Activated naive CD8-positive, alpha-beta T cell treated with anti-CD3 and anti-CD28 coated beads, Interleukin-2, amount 50 U/mL, for 16 hours (primary cell): ENCODE data around the gene TMUB2.

Experiments
- DNase-seq: peaks from one replicate; pipeline ENCODE4 v3.0.0-alpha.2; 2020; ENCODE audit warnings: low read depth, low spot score

TMUB2 gene

DNA sequence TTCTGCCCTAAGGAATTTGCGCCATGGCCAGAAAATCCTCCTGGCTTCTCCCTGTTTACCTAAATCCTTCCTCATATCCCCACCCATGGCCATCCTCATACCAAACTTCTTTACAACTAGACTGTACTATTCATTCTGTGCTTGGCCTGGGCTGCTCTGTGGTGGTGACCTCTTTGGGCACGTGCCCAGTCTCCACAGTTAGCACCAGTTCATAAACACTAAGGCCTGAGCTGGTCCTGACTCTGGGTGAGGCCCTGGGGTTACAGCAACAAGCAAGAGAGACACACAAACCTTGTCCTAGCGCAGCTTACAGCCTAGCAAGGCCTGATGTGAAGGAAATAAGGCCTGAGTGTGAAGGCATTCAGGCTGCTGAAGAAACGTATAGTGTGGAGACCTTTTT lies 16.0 kb downstream of the TMUB2 start:
- DNase-seq, result no peak

DNA sequence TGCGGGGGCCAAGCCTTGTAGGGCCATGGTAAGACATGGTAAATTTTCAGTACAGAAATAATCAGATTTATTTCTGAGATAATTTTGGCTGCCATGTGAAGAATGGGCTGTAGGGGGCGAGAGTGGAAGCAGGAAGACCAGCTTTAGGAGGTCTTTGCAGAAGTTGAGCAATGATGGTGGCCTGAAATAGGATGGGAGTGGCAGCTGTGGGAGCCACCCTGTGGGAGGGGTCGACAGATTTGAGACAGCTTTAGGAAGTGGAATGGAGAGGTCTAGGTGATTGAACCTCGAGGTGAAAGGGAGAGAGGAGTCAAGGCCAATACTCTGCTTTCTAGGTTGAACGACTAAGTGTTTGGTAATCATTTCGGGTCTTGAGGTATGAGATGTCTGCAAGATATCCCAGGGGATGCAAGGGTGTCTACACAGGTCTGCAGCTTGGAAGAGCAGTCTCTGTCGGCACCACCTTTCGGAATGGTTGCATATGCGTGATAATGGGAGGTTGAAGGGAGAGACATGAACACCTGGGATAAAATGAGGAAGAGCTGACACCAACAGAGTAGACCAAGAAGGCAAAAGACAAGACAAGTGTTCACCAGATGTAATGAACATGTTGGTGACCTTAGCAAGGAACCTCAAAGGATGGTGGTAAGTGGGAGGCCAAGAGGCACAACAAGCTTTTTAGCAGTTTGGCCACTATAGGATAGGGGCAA lies 17.1 kb downstream of the TMUB2 start:
- no peak for DNase-seq

DNA sequence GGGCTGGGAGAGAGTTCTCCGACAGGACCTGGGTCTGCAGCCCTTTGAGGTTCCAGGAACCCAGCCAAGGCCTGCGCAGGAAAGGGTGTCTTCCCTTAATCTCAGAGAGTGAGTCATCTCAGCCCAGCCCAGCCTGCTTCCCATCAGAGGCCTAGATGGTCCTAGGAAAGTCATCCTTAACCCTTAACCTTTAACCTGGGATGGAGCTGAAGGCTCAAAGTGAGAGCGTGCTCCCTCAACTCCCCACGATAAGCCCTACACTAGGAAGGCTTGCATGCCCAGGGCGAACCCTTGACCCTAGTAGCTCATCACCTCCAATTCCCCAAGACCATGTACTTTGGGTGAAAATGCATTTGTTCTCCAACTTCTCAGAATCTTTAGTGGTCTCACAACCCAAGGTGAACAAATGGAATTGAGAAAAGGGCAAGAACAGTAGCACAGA lies 17.7 kb downstream of the TMUB2 start:
- no peak for DNase-seq

DNA sequence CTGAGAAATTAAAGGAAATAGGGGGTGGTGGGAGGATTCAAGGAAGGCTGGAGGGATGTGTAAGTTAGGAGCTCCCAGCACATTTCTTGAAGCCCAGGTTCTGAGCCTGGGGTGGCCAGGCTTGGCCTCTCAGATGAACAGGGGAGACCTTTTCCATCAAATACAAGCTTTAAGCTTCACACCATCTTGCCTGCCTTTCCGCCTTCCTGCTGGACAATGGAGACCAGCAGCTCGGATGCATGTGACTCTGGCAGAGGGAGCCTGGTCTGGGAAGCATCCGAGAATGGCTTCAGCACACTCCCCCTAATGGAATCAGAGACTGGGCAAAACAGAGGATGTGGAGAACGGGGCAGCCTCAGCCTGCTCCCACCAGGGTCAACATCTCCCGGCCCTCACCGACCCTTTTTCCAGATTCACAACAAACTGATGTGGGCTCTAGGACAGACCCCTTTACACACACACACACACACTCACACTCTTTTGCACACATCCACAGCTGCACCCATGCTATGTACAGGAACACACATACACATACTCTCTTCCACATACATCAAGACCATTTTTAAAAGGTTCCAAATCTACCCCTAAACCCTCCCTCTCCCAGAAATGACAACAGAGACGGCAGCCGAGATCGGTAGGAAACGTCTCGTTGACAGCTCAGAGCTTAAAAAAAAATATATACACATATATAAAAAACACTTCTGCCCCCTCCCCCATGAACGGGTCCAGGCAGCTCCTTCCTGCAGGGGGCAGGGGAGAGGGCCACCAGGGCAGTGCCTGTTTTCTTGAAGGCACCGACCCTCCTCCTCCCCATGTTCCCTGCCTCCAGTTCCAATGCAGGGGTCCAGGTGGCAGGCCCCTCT lies 19.4 kb downstream of the TMUB2 start:
- DNase-seq, result no peak

DNA sequence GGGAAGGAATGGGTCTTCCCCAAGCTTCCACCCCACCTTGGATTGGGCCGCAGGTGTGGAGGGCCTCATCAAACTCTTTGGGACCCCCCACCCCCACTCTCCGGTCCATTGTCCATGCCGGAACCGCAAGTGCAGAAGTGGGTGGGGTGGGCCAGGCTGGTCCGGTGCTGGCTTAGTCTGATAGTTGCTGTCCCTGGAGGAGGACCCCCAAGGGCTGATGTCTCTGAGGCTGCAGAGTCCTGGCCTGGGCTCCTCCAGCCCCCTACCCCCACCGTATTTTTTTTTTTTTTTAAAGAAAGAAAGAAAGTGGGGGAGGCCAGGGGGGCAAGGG lies 20.0 kb downstream of the TMUB2 start:
- no peak for DNase-seq

DNA sequence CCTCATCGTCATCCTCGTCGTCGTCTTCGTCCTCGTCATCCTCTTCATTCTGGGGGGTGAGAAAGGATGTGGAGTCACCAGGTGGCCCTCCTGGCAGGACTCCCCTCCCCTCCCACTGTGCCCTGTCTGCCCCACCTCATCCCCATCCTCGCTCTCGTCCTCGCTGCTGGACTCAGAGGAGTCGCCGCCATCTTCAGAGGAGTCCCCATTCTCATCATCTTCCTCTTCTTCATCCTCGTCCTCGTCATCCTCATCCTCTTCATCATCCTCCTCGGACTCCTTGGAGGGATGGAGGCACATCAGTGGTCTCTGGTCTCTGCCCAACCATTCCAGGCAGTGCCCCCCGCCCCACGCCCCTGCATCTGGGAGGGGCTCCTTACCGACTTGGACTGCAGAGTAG lies 20.5 kb downstream of the TMUB2 start:
- no peak for DNase-seq

DNA sequence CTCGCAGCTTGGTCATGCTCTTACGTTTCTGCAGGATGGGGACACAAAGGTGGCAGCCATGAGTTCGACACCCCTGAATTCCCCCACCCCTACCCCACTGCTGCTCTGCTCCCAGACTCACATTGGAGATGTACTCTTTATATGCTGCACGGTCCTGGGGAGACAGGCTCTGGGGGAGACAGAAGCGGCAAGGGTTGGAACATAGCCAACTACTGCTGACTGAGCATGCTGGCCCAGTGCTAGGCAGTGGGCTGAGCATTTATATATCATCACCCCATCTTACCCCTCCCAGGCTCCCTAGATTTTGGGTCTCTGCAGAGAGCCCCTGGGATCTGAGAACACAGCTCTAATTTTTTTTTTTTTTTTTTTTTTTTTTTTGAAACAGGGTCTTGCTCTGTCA lies 21.0 kb downstream of the TMUB2 start:
- no peak for DNase-seq

DNA sequence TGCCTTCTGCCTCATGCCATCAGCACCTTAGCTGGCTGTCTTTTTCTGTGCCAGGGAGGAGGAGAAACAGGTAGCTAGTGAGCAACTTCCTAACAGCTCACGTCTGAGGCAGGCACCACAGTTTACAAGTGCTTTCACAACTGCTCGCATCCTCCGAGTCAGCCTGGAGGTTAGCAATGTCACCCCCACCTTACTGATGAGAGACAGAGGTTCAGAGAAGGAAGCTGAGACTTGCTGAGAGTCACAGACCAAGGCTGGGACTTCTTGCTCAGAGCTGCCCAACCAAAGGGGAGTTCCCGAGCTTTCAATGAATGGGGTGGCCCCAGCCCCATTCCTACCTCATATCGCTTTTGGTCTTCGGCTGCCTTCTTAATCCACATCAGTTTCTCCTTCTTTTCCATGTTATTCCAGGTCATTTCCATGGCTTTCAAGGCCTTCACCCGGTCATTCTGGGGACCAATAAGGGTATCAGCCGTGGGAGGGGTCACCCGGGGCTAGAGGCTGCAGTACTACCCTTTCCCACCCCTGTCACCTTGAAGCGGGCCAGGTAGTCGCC lies 23.1 kb downstream of the TMUB2 start:
- DNase-seq, result no peak

DNA sequence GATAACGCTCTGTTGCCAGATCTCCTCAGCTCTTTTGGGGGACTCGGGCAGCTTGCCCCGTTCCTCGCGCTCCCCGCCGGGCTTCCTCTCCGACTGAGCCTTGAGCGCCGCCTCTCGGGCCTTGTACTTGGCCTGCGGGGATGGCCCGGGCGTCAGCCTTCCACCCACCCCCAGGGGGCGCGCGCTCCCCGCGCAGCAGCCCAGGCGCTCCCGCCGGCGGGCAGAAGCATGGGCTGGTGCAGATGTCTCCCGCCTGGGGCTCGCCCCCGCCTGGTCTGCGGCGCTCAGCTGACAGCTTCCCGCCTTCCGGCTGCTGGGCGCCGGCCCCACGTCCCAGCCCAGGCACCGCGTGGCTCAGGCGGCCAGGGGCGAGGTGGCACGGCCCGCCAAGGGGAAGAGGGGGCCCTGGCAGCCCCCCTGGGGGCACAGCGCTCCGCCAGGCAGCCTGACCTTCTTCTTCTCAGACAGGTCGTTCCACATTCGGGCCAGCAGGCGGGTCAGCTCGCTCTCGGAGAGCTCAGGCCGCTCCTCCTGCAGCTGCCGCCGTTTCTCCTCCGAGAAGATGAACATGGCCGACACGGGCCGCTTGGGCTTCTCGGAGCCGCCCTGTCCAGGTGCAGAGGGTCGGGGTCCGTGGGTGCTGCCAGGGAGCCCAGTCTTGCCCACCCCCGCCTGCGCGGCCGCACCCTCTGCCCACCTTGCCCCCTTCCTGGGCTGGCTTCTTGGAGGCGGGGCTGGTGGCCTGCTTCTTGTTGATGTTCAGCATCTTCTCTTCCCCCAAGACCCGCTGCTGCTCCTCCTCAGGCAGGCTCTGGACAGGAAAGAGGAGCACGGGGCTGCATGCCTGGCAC lies 23.8 kb downstream of the TMUB2 start:
- peak; percentile 83 for DNase-seq

DNA sequence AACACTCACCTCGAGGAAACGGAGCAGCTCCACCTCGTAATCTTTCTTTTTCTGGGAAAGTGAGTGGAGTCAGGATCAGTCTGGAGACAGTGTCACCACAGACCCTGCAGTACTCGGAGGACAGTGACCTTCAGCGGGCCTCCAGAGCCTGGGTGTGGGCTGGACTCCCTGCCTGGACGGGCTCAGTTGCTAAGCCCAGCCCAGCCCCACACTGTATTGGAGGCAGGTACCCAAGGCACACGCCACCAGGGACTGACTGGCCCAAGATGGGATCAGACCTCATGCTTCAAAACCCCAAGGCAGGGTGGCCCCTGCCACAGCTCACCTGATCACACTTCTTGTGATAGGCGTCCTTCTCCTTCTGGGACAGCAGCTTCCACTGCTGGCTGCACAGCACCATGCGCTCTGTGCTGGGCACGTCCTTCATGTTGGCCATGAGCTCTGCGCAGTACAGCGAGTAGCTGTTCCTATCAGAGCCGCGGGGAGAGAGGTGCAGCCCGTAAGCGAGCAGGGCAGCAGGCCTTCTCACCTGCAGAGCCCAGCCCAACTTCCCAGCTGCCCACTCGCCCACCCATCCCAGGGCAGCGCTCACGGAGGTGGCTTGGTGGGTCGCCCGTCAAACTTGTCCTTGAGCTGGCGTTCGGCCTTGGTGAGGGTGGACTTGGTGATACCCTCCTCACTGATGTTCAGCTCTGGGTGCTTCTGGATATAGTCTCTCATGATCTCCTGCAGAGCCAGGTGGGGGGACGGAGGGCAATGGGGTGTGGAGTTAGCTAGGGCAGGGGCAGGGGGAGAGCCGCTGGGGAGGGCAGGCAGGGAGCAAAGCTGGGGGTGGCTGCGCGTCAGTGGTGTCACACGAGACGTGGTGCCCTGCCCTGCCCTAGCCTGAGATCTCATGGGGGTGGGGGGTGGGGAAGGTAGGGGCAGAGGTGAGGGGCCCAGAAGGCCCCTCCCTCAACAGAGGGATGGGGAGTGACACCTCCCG lies 24.8 kb downstream of the TMUB2 start:
- no peak for DNase-seq

DNA sequence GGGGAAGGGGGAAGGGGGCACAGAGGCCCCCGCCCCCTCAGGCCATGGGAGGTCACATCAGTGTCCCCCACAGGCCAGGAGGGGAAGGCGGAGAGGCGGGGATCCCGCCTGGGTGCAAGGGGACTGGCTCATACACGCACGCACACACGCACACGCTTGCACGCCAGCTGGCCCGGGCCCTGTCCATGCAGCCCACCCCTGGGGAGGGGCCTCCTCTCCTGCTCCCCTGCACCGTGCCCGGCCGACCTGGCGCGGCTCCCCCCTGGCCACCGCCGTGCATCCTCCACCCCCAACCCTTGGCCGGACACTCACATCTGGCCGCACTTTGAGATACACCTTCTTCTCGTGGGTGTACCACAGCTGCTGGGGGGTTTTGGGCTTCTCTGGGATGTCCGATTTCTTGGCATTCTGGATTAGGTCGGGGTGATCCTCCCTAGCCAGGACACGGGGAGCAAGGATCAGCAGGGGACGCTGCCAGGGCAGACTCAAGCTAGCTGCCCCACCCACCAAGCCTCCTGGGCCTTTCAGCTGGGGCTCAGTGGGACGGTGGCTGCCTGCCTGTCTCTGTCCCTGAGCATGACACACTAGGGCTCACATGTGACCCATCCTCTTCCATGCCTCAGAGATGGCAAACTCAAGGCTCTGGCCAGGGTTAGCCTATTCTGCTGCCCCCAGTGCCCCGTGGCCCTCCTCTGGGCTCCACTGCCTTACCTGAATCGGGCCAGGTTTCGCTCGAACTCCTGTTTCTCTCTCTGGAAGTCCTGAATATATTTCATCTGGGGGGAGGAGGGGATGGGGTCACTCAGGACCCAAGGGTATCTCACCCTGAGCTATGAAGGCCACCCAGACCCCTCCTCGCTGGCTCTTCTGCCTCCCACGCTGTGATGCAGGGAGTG lies 26.0 kb downstream of the TMUB2 start:
- no peak for DNase-seq

DNA sequence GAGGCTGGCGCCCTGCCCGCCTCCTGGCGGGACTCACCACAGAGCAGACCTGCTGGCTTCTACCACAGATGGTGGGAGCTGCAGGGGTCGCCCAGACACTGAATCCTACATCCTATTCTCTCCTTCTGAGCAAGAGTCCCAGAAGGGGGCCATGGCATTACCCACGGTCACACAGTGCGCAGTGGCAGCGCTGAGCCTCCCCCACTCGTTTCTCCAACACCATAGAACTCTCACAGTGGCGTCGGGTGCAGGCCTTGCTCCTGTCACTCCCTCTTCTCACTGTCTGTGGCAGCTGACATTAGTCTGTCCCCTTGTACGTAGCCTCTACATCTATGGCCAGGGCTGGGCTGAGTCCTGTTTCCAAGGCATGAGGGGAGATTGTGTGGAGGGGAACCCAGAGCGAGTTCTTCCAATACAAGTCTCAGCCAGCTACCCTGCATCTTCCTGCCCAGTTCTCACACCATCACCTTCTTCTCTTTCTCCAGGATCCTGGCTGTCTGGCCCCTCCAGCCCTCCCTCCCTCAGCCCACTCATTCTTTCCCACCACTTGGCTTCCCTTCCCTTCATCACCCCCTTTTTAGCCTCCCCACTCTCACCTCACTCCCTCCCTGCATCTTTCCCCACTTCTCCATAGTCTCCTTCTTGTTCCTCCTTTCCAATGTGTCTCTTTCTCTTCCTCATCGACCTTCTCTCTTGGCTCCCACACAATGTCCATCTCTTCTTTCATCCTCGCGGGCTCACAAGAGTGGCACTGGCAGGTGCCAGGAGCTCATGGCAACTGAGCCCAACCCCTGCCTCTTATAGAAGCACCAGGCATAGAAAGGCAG lies 26.8 kb downstream of the TMUB2 start:
- no peak for DNase-seq

DNA sequence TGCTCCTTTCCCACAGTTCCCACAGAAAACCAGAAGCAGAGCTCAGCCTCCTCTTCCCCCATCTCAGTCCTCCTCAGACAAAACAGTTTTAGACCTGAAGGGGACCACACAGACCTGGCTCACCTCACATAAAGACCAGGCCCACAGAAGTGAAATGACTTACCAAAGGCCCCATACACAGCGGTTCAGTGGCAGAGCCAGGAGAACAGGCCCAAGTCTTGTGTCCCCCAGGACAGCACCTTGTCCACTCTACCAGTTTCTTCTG lies 27.4 kb downstream of the TMUB2 start:
- DNase-seq, result no peak

DNA sequence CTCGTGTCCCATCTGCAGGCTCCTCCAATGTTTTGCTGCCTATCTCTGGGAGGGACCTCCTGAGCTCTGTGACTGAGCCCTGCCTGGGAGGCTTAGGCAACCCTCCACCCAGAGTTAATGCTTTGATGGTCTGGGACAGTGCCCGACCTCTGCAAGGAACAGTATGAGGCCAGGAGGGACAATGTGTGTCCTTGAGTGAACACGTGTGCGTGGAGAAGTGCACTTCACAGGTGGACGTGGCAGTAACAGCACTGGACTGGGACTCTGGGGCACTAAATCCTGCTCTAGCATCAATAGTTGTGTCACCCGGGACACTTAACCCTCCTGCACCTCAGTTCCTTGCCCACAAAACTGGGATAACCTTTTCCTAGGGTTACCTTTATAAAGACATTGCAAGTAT lies 28.1 kb downstream of the TMUB2 start:
- no peak for DNase-seq

DNA sequence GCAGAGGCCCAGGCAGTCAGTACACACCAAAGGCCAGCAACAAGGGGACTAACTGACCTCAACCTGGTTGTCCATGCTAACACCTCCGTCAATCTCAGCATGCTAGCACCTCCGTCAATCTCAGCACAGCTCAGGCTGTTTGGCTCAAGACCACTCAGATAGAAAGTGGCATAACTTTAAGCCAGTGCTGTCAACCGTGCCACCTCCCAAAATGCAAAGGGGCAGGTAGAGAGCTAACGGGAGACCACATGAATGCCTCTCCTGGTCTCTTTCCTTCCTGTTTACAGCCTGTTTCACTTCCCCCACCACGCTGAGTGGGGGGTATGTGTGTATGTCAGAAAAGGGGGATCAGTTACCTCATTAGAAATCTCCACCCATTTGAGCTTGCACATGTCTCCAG lies 29.4 kb downstream of the TMUB2 start:
- no peak for DNase-seq

DNA sequence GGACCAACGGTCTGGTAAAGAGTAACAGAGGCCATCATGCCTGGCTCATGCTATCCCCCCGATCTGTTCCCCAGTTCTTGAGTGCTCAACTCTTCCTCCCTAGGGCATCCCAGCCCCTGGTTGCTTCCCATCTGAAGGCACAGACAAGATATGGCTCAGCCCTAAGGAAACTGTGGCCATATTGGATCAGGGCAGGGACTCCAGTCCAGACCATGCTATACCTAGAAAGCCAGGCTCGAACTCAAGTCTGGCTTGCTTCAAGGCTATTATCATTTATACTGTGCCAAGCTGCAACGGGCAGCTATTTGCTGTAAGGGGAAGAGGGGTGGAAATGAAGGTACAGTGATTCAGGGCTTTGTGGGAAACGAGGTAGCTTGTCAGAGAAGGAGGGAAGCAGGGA lies 29.9 kb downstream of the TMUB2 start:
- DNase-seq, result no peak

DNA sequence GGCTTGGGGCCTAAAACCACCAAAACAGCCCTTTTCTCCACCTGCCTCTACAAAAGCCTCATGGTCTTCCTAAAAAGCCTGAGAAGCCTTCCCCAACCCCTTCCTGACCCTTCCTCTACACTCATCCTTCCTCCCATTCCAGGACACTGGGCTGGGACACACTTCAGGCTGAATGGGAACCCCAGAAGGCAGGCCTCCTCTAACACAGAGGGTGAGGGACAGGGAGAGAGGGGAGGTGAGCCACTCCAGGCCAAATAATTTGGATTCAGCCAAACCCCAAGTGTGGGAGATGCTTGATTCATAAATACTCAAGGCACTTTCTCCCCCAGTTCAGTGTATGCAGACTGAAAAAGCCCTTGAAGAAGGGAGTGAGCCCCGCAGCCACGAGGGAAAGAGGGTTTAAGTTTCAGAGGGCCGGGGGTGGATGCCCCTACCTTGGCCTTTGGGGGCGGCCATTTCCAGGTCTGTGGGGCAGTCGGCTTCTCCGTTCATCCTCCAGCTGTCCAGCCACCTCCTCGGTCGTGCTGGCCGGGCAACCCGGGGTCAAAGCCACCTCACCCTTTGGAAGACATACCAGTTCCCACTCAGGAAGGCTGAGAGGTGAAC lies 31.1 kb downstream of the TMUB2 start:
- no peak for DNase-seq

DNA sequence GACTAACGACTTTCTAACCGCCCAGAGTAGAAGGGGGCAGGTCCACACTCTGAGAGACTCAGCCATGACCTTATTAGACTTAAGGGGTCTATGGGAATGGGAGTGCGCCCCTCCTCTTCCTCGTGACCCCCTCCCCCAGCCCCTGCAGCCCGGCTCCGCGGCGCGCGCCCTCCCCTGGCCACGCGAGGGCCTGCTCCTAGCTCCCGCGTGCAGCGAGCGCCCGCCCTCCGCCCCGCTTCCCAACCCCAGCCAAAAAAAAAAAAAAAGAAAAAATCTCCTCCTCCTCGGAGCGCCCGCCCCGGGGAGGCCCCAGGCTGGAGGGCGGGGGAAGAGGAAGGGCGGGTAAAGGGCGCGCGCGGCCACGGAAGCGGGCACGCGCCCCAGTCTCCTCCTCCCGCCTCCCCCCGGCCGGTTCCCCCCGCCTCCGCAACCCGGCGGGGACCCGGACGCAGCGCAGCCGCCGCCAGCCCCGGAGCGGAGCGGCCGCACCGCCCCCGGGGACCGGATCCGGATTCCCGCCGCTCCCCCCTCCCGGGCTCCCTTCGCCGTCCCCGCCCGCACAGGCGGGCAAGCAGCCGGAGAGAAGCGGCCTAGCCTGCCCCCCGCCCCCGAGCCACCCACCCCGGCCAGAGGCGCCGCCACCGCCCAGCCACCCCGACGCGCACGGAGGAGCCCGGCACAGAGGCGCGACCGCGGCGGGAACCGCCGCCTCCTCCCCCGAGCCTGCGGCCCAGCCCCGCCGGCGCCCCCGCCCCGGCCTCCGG lies 31.8 kb downstream of the TMUB2 start:
- peak; percentile 67 for DNase-seq
